Calu3 (cell line): ENCODE measurements around the gene HDHD5. TPM values are rescaled to one million over a fixed set of nuclear protein-coding genes. Genes with fewer than 3 reads are reported as not detected.
A peak's percentile ranks its signal among the peaks of the same experiment; 100 is the strongest.

ENCODE experiments used
- BruUV-seq: library from RNA; stranded (reverse); fragments of 400-500 nt; replicated peaks from 2 replicates; lab custom pipeline; 2021; lab: Mats Ljungman, UMichigan
- CTCF ChIA-PET: fragments of 300-600 bp; sonication (Branson Sonifier 250); formaldehyde crosslinking; loops from one replicate; lab custom pipeline; 2022; ENCODE audit warnings: antibody characterized with exemption; lab: Charles Lee
- DNase-seq: peaks from one replicate; pipeline ENCODE4 v3.0.0; 2022
- H3K27ac Mint-ChIP-seq: one replicate; pipeline ENCODE4 v1.8.0; 2022; ENCODE audit warnings: mixed read lengths; ENCODE audit not compliant: unreplicated experiment
- H3K27me3 Mint-ChIP-seq: one replicate; pipeline ENCODE4 v1.8.0; 2022; ENCODE audit warnings: mixed read lengths; ENCODE audit not compliant: unreplicated experiment
- H3K36me3 Mint-ChIP-seq: one replicate; pipeline ENCODE4 v1.8.0; 2022; ENCODE audit warnings: mild to moderate bottlenecking, moderate library complexity, mixed read lengths; ENCODE audit not compliant: insufficient read depth, unreplicated experiment
- H3K4me1 Mint-ChIP-seq: one replicate; pipeline ENCODE4 v1.8.0; 2022; ENCODE audit warnings: mild to moderate bottlenecking, low read depth, mixed read lengths; ENCODE audit not compliant: unreplicated experiment
- H3K4me3 Mint-ChIP-seq: one replicate; pipeline ENCODE4 v1.8.0; 2022; ENCODE audit warnings: mild to moderate bottlenecking, low read depth, moderate library complexity, mixed read lengths; ENCODE audit not compliant: unreplicated experiment
- H3K9me3 Mint-ChIP-seq: one replicate; pipeline ENCODE4 v1.8.0; 2022; ENCODE audit warnings: low read depth, mixed read lengths; ENCODE audit not compliant: unreplicated experiment
- CTCF ChIP-seq: fragments of 200-600 bp; IDR thresholded peaks from one replicate; pipeline ENCODE4 v1.8.0; 2022; ENCODE audit warnings: antibody characterized with exemption; ENCODE audit not compliant: unreplicated experiment
- intact Hi-C: fragments of 100-400 bp; cut with micrococcal nuclease; formaldehyde crosslinking; loops from one replicate; pipeline ENCODE4 v1.10.0; 2022; ENCODE audit not compliant: unreplicated experiment
- total RNA-seq: library from RNA; stranded (reverse); gene quantifications from 2 replicates; pipeline ENCODE4 v1.2.3, GENCODE V29; 2022

The HDHD5 gene
- total RNA-seq, 1 experiment from 2014 or later = 44.4 TPM

GRCh38 chr22:17161991-17162390 lies 2.9 kb upstream of the HDHD5 start:
- Mint-ChIP-seq H3K4me1 (no peaks in the 10 kb centered on the region), H3K9me3 (no peaks in the 10 kb centered on the region), H3K27ac (no peak overlapping the region), H3K4me3 (no peak overlapping the region), H3K36me3 (peaks cover 24% of the 10 kb centered on the region), H3K27me3 (peaks cover 12% of the 10 kb centered on the region)
- intact Hi-C loops = no loop called here
- DNase-seq = no peak
- BruUV-seq = no TSS peak
- CTCF ChIA-PET = no interaction called here
- TF ChIP-seq CTCF = no peak

GRCh38 chr22:17159504-17159951 lies 451 bp upstream of the HDHD5 start:
- DNase-seq = peak; percentile 54
- H3K27me3 Mint-ChIP-seq = no peaks in the 10 kb centered on the region
- no peak for TF ChIP-seq CTCF
- H3K9me3 Mint-ChIP-seq = no peaks in the 10 kb centered on the region
- H3K4me3 Mint-ChIP-seq = peak overlapping the region; percentile 96
- TSS peak; percentile 43 for BruUV-seq
- H3K36me3 Mint-ChIP-seq = peaks cover 29% of the 10 kb centered on the region
- CTCF ChIA-PET = interaction anchor here (1.1 to 1.9 kb wide), 2 partner anchors 12 to 342 kb away, joined by 3 to 14 read pairs; no protein-coding TSS in a partner anchor
- peak overlapping the region; percentile 1 for H3K27ac Mint-ChIP-seq
- H3K4me1 Mint-ChIP-seq = peaks cover 8% of the 10 kb centered on the region
- intact Hi-C loops = no loop called here

- TF ChIP-seq CTCF = no peak
- DNase-seq = no peak
- CTCF ChIA-PET = interaction anchor here (0.7 kb wide), 2 partner anchors 12 to 38 kb away, joined by 3 to 4 read pairs; no protein-coding TSS in a partner anchor
- BruUV-seq = no TSS peak
- H3K4me3 Mint-ChIP-seq = peak overlapping the region; percentile 96
- H3K9me3 Mint-ChIP-seq = no peaks in the 10 kb centered on the region
- no peaks in the 10 kb centered on the region for H3K27me3 Mint-ChIP-seq
- intact Hi-C loops = no loop called here
- peak overlapping the region; percentile 56 for H3K27ac Mint-ChIP-seq
- peaks cover 14% of the 10 kb centered on the region for H3K4me1 Mint-ChIP-seq
- peaks cover 29% of the 10 kb centered on the region for H3K36me3 Mint-ChIP-seq
Observed at GRCh38 chr22:17158176-17158567, 905 bp downstream of the HDHD5 start.

GRCh38 chr22:17157714-17158113 lies 1.4 kb downstream of the HDHD5 start:
- CTCF ChIA-PET = interaction anchor here (0.7 to 1.3 kb wide), 2 partner anchors 14 to 38 kb away, joined by 3 to 6 read pairs; no protein-coding TSS in a partner anchor
- Mint-ChIP-seq H3K4me1 (peaks cover 18% of the 10 kb centered on the region), H3K27me3 (no peaks in the 10 kb centered on the region), H3K36me3 (peaks cover 29% of the 10 kb centered on the region), H3K4me3 (peak overlapping the region; percentile 96), H3K27ac (no peak overlapping the region), H3K9me3 (no peaks in the 10 kb centered on the region)
- no peak for DNase-seq
- BruUV-seq = TSS peak; percentile 56
- no peak for TF ChIP-seq CTCF
- intact Hi-C loops = no loop called here
